Hepatocyte (in vitro differentiated cells): ENCODE measurements around the gene KATNB1. TPM values are rescaled to one million over a fixed set of nuclear protein-coding genes. Genes with fewer than 3 reads are reported as not detected.

Experiments used
- DNase-seq: peaks from one replicate; pipeline ENCODE4 v3.0.0-alpha.2; 2016; ENCODE audit warnings: low spot score
- H2AFZ ChIP-seq: fragments of 200-600 bp; sonication (generic); 2 replicates; pipeline ENCODE4 v1.6.0; 2016; ENCODE audit warnings: antibody characterized with exemption, mild to moderate bottlenecking
- H3K27ac ChIP-seq: fragments of 200-600 bp; sonication (generic); 2 replicates; pipeline ENCODE4 v1.5.1; 2016; ENCODE audit warnings: mild to moderate bottlenecking
- H3K27me3 ChIP-seq: fragments of 200-600 bp; sonication (generic); 2 replicates; pipeline ENCODE4 v1.6.1; 2016
- H3K36me3 ChIP-seq: fragments of 200-600 bp; sonication (generic); replicated peaks from 2 replicates; pipeline ENCODE4 v1.5.1; 2016; ENCODE audit warnings: low read depth; ENCODE audit not compliant: insufficient read depth
- H3K4me1 ChIP-seq: fragments of 200-600 bp; sonication (generic); 2 replicates; pipeline ENCODE4 v1.5.1; 2016; ENCODE audit warnings: mild to moderate bottlenecking, moderate library complexity; ENCODE audit not compliant: insufficient read depth
- H3K4me2 ChIP-seq: fragments of 200-600 bp; sonication (generic); 2 replicates; pipeline ENCODE4 v1.6.0; 2016
- H3K4me3 ChIP-seq: fragments of 200-600 bp; sonication (generic); 2 replicates; pipeline ENCODE4 v1.5.1; 2016; ENCODE audit warnings: mild to moderate bottlenecking
- H3K79me2 ChIP-seq: fragments of 200-600 bp; sonication (generic); 2 replicates; pipeline ENCODE4 v1.6.0; 2017; ENCODE audit warnings: mild to moderate bottlenecking
- H3K9me2 ChIP-seq: fragments of 200-600 bp; sonication (generic); replicated peaks from 2 replicates; pipeline ENCODE4 v1.6.0; 2017; ENCODE audit warnings: mild to moderate bottlenecking; ENCODE audit not compliant: insufficient read depth
- H3K9me3 ChIP-seq: fragments of 200-600 bp; sonication (generic); 2 replicates; pipeline ENCODE4 v1.5.1; 2016; ENCODE audit warnings: low read depth, mild to moderate bottlenecking
- H4K20me1 ChIP-seq: fragments of 200-600 bp; sonication (generic); 2 replicates; pipeline ENCODE4 v1.6.0; 2016; ENCODE audit warnings: mild to moderate bottlenecking; ENCODE audit not compliant: insufficient read depth, poor library complexity, severe bottlenecking
- EZH2 ChIP-seq: fragments of 200-600 bp; sonication (generic); IDR thresholded peaks from 2 replicates; pipeline ENCODE4 v1.6.1; 2016; ENCODE audit warnings: antibody characterized with exemption, mild to moderate bottlenecking, borderline replicate concordance
- EZH2phosphoT487 ChIP-seq: fragments of 200-600 bp; sonication (generic); IDR thresholded peaks from one replicate; pipeline ENCODE4 v1.6.1; 2018; ENCODE audit warnings: antibody characterized with exemption, mild to moderate bottlenecking, low read depth, moderate library complexity; ENCODE audit not compliant: unreplicated experiment, severe bottlenecking
- WGBS: methylation state at CpG from one replicate; pipeline ENCODE4 v1.1.6; 2016; ENCODE audit warnings: low lambda C conversion rate; ENCODE audit errors: missing lambda C conversion rate; 5-methylcytosine and 5-hydroxymethylcytosine counted together
- polyA plus RNA-seq: library from polyadenylated mRNA; unstranded; fragments of >200 nt; fragmentation: Nextera tagmentation; extraction: Ambion mirVana; gene quantifications from 2 replicates; pipeline ENCODE4 v1.2.1, GENCODE V29; 2016
- total RNA-seq: library from RNA; depleted of rRNA; stranded (reverse); fragments of >200 nt; gene quantifications from 2 replicates; pipeline ENCODE4 v1.2.3, GENCODE V29; 2014
- TF ChIP-seq, protein P1 (sequence below): fragments of 200-600 bp; sonication (generic); IDR thresholded peaks from 2 replicates; pipeline ENCODE4 v1.5.1; 2016; ENCODE audit warnings: antibody characterized with exemption, mild to moderate bottlenecking; ENCODE audit not compliant: poor library complexity

Gene KATNB1
- total and polyA plus RNA-seq, 2 experiments from 2014 or later: 12.3 to 15.3 TPM

DNA sequence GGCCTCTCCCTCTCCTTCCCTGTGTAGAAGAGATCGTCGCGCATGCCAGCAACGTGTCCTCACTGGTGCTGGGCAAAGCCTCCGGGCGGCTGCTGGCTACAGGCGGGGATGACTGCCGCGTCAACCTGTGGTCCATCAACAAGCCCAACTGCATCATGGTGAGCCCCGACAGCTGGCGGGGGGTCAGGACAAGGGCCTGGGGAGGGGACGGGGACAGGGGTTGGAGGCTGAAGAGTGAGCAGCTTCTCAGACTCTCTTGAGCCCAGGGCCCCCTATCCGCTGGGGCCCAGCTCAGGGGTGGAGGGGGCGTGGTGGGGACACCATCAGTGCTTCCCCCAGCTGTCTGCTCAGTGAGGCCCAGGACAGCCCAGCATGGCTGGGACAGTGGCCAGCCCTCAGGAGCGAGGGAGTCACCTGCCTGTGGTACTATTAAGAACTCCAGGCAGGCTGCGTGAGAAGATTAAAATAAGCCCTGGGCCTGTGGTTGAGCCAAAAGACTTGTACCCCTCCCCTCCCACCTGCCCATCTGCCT lies 6.2 kb downstream of the KATNB1 start:
- H3K4me3 ChIP-seq: no peak overlapping the region
- WGBS: 91% methylated on average over 11 of the region's 16 CpGs
- peaks cover 7% of the 10 kb centered on the region for H3K4me1 ChIP-seq
- H4K20me1 ChIP-seq: no peaks in the 10 kb centered on the region
- no peak for TF ChIP-seq EZH2phosphoT487
- TF ChIP-seq, protein P1, sequence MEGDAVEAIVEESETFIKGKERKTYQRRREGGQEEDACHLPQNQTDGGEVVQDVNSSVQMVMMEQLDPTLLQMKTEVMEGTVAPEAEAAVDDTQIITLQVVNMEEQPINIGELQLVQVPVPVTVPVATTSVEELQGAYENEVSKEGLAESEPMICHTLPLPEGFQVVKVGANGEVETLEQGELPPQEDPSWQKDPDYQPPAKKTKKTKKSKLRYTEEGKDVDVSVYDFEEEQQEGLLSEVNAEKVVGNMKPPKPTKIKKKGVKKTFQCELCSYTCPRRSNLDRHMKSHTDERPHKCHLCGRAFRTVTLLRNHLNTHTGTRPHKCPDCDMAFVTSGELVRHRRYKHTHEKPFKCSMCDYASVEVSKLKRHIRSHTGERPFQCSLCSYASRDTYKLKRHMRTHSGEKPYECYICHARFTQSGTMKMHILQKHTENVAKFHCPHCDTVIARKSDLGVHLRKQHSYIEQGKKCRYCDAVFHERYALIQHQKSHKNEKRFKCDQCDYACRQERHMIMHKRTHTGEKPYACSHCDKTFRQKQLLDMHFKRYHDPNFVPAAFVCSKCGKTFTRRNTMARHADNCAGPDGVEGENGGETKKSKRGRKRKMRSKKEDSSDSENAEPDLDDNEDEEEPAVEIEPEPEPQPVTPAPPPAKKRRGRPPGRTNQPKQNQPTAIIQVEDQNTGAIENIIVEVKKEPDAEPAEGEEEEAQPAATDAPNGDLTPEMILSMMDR: no peak
- no peak for TF ChIP-seq EZH2
- H3K36me3 ChIP-seq: no peaks in the 10 kb centered on the region
- DNase-seq: no peak
- no peak overlapping the region for H2AFZ ChIP-seq
- no peaks in the 10 kb centered on the region for H3K27me3 ChIP-seq
- no peaks in the 10 kb centered on the region for H3K9me2 ChIP-seq
- no peaks in the 10 kb centered on the region for H3K9me3 ChIP-seq
- H3K27ac ChIP-seq: no peak overlapping the region
- H3K79me2 ChIP-seq: no peaks in the 10 kb centered on the region
- no peak overlapping the region for H3K4me2 ChIP-seq

DNA sequence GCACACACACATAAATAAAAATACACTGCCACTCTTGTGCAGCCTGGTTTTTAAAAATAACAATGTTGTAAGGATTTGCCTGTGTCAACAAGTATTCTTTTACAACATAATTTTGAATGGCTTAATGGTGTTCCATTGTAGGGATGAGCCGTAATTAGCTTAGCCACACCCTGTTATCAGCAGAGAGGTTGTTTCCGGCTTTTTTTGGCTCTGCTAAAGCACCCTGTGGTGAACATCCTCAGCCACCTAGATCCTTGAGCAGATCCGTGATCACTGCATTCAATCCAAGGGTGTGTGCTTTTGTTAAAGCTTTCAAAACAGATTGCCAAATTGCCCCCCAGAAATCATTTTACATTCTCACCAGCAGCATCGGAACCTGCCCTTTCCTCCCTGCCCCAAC lies 7.0 kb downstream of the KATNB1 start:
- Histone ChIP-seq H2AFZ (no peak overlapping the region), H3K27me3 (no peaks in the 10 kb centered on the region), H3K36me3 (no peaks in the 10 kb centered on the region), H3K4me1 (no peaks in the 10 kb centered on the region), H3K27ac (no peak overlapping the region), H3K79me2 (no peaks in the 10 kb centered on the region), H3K4me2 (no peak overlapping the region), H4K20me1 (no peaks in the 10 kb centered on the region), H3K9me3 (no peaks in the 10 kb centered on the region), H3K9me2 (no peaks in the 10 kb centered on the region), H3K4me3 (no peak overlapping the region)
- 84% methylated on average over 4 of the region's 4 CpGs for WGBS
- DNase-seq: no peak
- no peak for TF ChIP-seq EZH2
- TF ChIP-seq, protein P1: no peak
- TF ChIP-seq EZH2phosphoT487: no peak

DNA sequence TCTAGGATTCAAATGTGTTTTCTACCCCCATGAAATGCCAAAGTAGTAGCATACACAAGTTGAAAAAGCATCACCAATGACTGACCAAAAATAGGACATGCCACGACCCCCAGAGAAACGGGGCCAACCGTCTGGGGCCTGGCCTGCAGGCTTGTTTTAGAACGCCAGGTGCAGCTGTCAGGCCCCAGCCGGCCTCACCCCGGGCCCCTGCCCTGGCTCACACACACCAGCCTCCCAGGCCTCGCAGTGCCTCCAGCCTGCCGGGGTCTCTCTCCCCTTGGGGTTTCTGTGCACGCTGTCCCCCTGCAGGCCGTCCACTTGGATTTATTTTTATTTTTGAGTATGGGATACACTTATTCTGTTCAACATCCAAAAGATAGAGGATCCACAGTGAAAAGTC lies 7.9 kb downstream of the KATNB1 start:
- Histone ChIP-seq H3K9me3 (no peaks in the 10 kb centered on the region), H3K4me1 (no peaks in the 10 kb centered on the region), H3K9me2 (no peaks in the 10 kb centered on the region), H2AFZ (no peak overlapping the region), H3K4me2 (no peak overlapping the region), H3K27ac (no peak overlapping the region), H3K36me3 (no peaks in the 10 kb centered on the region), H3K79me2 (no peaks in the 10 kb centered on the region), H3K27me3 (no peaks in the 10 kb centered on the region), H4K20me1 (no peaks in the 10 kb centered on the region), H3K4me3 (no peak overlapping the region)
- 88% methylated on average over 10 of the region's 10 CpGs for WGBS
- DNase-seq: no peak
- TF ChIP-seq EZH2 (no peak), EZH2phosphoT487 (no peak)
- TF ChIP-seq, protein P1: no peak
